ENCODE data around the gene ZDHHC9. TPM values are rescaled to one million over a fixed set of nuclear protein-coding genes. Genes with fewer than 3 reads are reported as not detected.

Gene ZDHHC9
- total and polyA plus RNA-seq, 9 of the 15 experiments (the other 6 are each of a cell fraction or from before 2014, with no cell fraction given) = 6.8 to 22.4 (median 9.1) TPM

DNA sequence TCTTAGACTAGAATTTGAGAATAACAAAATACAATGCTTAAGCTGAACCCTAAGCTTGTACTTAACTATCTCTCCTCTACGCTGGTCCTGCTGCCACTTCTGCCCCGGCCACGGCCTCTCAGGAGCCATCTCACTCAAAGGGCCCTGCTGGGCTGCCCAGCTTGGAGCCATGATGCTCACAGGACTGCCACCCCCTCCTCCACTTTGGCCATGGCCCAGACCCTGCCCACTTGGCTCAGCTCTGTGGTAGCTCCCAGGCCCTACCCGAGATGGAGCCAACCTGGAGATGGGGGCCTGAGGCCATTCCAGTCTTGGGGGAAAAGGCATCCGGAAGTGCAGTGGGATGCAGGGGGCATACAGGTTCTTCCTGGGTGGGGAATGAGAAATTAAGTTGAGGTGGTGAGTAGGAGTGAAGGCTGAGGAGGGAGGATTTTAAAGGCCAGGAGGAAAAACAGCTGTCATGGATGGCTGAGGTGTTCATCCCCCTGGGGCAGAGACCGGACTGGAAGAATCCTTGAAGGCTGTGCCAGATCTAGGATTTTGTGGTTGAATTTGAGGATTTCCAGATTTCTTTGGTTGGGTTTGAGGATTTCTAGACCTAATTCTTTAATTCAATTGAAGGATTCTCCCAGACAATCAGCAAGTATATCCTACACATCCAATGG is 63.1 kb downstream of the ZDHHC9 start:
- Histone ChIP-seq H2AFZ (ENCODE audit: low read depth, low read length) (no peak overlapping the region), H3K9me1 (ENCODE audit: control insufficient read depth, insufficient read depth, low read length) (no peaks in the 10 kb centered on the region), H4K20me1 (replicated peaks; ENCODE audit: control insufficient read depth, insufficient read depth, low read length) (no peaks in the 10 kb centered on the region), H3K79me2 (ENCODE audit: control insufficient read depth, insufficient read depth, low read length) (no peaks in the 10 kb centered on the region), H3K9ac (ENCODE audit: insufficient read depth in 1 of 2, low read depth in 2 of 2, low read length in 2 of 2) (no peak overlapping the region), H3K27me3 (ENCODE audit: control insufficient read depth in 2 of 2, insufficient read depth in 2 of 2, low read length in 2 of 2) (no peaks in the 10 kb centered on the region), H3K36me3 (ENCODE audit: control insufficient read depth, insufficient read depth, low read length) (no peaks in the 10 kb centered on the region), H3K4me3 (no peak overlapping the region), H3K9me3 (replicated peaks; ENCODE audit: control insufficient read depth, insufficient read depth, low read depth, low read length) (no peaks in the 10 kb centered on the region), H3K4me2 (ENCODE audit: insufficient read depth, low read length) (no peak overlapping the region), H3K27ac (ENCODE audit: extremely low read depth, low read depth, low read length) (no peak overlapping the region), H3K4me1 (replicated peaks in 1 of 2; ENCODE audit: control insufficient read depth in 2 of 2, insufficient read depth in 2 of 2, low read length in 2 of 2) (peaks cover 3 to 18% of the 10 kb centered on the region in 2 experiments; a peak in 4 of 5 replicates)
- 57% methylated on average over 5 of the region's 6 CpGs for whole genome bisulfite sequencing (ENCODE audit: insufficient coverage, low coverage, missing lambda C conversion rate)
- DNase-seq (ENCODE audit: extremely low read depth in 1 of 4, low spot score in 3 of 4) = no peak
- TF ChIP-seq SMARCC2 (IDR thresholded peaks at IDR 0.05; ENCODE audit: low read depth) = no peak
- no peak for TF ChIP-seq ZNF140 (CRISPR knock-in tag; IDR thresholded peaks at IDR 0.05)
- no peak for TF ChIP-seq ZBTB49 (CRISPR knock-in tag; IDR thresholded peaks at IDR 0.05; ENCODE audit: borderline replicate concordance)
- intact Hi-C loops (cut with micrococcal nuclease) = no loop called here
- BruUV-seq (replicated peaks) = no TSS peak
- ChIA-PET POLR2A (interaction anchor here (0.6 to 1.4 kb wide), 3 partner anchors 11 to 233 kb away, joined by 3 to 4 read pairs (median 3); no protein-coding TSS in a partner anchor), CTCF (ENCODE audit: low intra/inter-chr PET ratio) (no interaction called here)
- no peak for ATAC-seq
- in situ Hi-C loops (cut with MboI) = no loop called here
- no peak for FAIRE-seq

All from K562 (cell line).